Measurements from ENCODE around the gene GARIN5B. TPM values are rescaled to one million over a fixed set of nuclear protein-coding genes. Genes with fewer than 3 reads are reported as not detected.

The GARIN5B gene
- total and polyA plus RNA-seq, 2 of the 8 experiments (the other 6 are each of a cell fraction or from before 2014, with no cell fraction given) = 0.03 TPM; not detected in 1

GRCh38 chr19:55308281-55308680 lies 54.8 kb downstream of the GARIN5B start:
- Histone ChIP-seq H3K14ac (ENCODE audit: insufficient read length) (no peak overlapping the region), H3K79me2 (ENCODE audit: control insufficient read depth in 1 of 2, insufficient read depth in 2 of 2, low read length in 2 of 2) (no peaks in the 10 kb centered on the region), H3K9me3 (ENCODE audit: insufficient read depth in 2 of 2, low read depth in 1 of 2, low read length in 1 of 2) (no peaks in the 10 kb centered on the region), H2BK5ac (ENCODE audit: low read depth, low read length) (no peak overlapping the region), H2BK120ac (replicated peaks; ENCODE audit: low read depth, low read length) (no peak overlapping the region), H4K91ac (replicated peaks; ENCODE audit: insufficient read length, low read length) (no peak overlapping the region), H4K5ac (ENCODE audit: insufficient read length, low read depth, low read length) (no peak overlapping the region), H3K4me3 (ENCODE audit: extremely low read depth in 1 of 4, insufficient read depth in 2 of 4, low read depth in 3 of 4, low read length in 4 of 4) (no peak overlapping the region), H2BK20ac (ENCODE audit: low read length) (no peak overlapping the region), H3K9ac (replicated peaks in 1 of 4; ENCODE audit: extremely low read depth in 1 of 4, low read depth in 3 of 4, low read length in 3 of 4) (no peak overlapping the region), H3K18ac (ENCODE audit: extremely low read depth, low read length) (no peak overlapping the region), H3K4ac (replicated peaks; ENCODE audit: insufficient read length, low read depth, low read length) (no peak overlapping the region), H3K36me3 (ENCODE audit: control insufficient read depth in 2 of 4, insufficient read depth in 4 of 4, low read length in 3 of 4) (peaks cover 17 to 48% (median 38%) of the 10 kb centered on the region in 4 experiments), H3K23ac (ENCODE audit: insufficient read length) (no peak overlapping the region), H2AK5ac (ENCODE audit: low read depth, low read length) (no peak overlapping the region), H2BK12ac (ENCODE audit: low read depth, low read length) (no peak overlapping the region), H3K4me2 (ENCODE audit: insufficient read depth in 1 of 2, low read depth in 2 of 2, low read length in 2 of 2) (no peak overlapping the region), H3K4me1 (replicated peaks in 1 of 4; ENCODE audit: control insufficient read depth in 3 of 4, insufficient read depth in 4 of 4, low read length in 3 of 4) (0 out of 7 replicates have a peak, but pooled peaks cover 0 to 3% (median 0%) of the 10 kb centered on the region in 4 experiments), H2AFZ (ENCODE audit: low read length) (no peak overlapping the region), H4K20me1 (replicated peaks in 1 of 2; ENCODE audit: control insufficient read depth in 1 of 2, insufficient read depth in 2 of 2, low read length in 2 of 2) (peaks cover 0 to 3% of the 10 kb centered on the region in 2 experiments), H3K56ac (replicated peaks; ENCODE audit: insufficient read length, low read depth, low read length) (no peak overlapping the region), H3K79me1 (ENCODE audit: low read depth, low read length) (no peaks in the 10 kb centered on the region), H3K27me3 (replicated peaks in 1 of 4; ENCODE audit: control insufficient read depth in 3 of 4, extremely low read depth in 1 of 4, insufficient read depth in 3 of 4, low read length in 3 of 4) (no peaks in the 10 kb centered on the region), H2BK15ac (ENCODE audit: low read length) (no peak overlapping the region), H3K27ac (ENCODE audit: low read depth, low read length) (no peak overlapping the region), H4K8ac (ENCODE audit: extremely low read depth, insufficient read depth, low read length) (no peak overlapping the region), H3K23me2 (ENCODE audit: low read depth, low read length) (no peaks in the 10 kb centered on the region)
- CTCF ChIA-PET (ENCODE audit: partially characterized antibody) = interaction anchor here (0.6 kb wide), 1 partner anchor 33 kb away, joined by 6 read pairs; no protein-coding TSS in a partner anchor
- WGBS, 2 experiments (ENCODE audit: extremely low coverage in 1 of 2, insufficient coverage in 1 of 2, insufficient read length in 1 of 2, insufficient replicate concordance in 2 of 2, low coverage in 1 of 2, low lambda C conversion rate in 2 of 2, missing lambda C conversion rate in 1 of 2) = 95% methylated on average over 11 of the region's 11 CpGs; no CpG with 5 or more reads in 1 of the 2 experiments
- TF ChIP-seq BRCA1 (IDR thresholded peaks at IDR 0.05; ENCODE audit: low read depth, low read length) = no peak
- no peak for TF ChIP-seq BACH1 (IDR thresholded peaks at IDR 0.05; ENCODE audit: low read length)
- TF ChIP-seq MAFK (IDR thresholded peaks at IDR 0.05; ENCODE audit: low read depth, low read length) = no peak
- no peak for TF ChIP-seq FOSL1 (IDR thresholded peaks at IDR 0.05; ENCODE audit: insufficient read depth, low read depth, low read length)
- no peak for TF ChIP-seq JUN (IDR thresholded peaks at IDR 0.05; ENCODE audit: low read depth, low read length)
- no peak for TF ChIP-seq TAF7 (optimal IDR thresholded peaks at IDR 0.05; ENCODE audit: borderline replicate concordance, low read depth, low read length)
- no peak for TF ChIP-seq YY1 (IDR thresholded peaks at IDR 0.05; ENCODE audit: low read depth, low read length)
- TF ChIP-seq SRF (IDR thresholded peaks at IDR 0.05; ENCODE audit: low read depth, low read length) = no peak
- TF ChIP-seq POLR2AphosphoS5 (IDR thresholded peaks at IDR 0.05; ENCODE audit: low read depth, low read length) = no peak
- no peak for TF ChIP-seq RNF2 (IDR thresholded peaks at IDR 0.05; ENCODE audit: borderline replicate concordance, low read depth, low read length, missing control alignments, poor library complexity, severe bottlenecking)
- no peak for TF ChIP-seq RXRA (IDR thresholded peaks at IDR 0.05; ENCODE audit: insufficient read depth, low read depth, low read length)
- no peak for TF ChIP-seq SP4 (IDR thresholded peaks at IDR 0.05; ENCODE audit: low read length)
- FAIRE-seq (no peak), DNase-seq (ENCODE audit: low read depth in 1 of 2, low spot score in 2 of 2) (no peak)
- POLR2A ChIA-PET (ENCODE audit: partially characterized antibody) = no interaction called here

All from H1 (cell line).